ENCODE results near the gene NRXN3. TPM values are rescaled to one million over a fixed set of nuclear protein-coding genes. Genes with fewer than 3 reads are reported as not detected.

NRXN3 gene
- total and polyA plus RNA-seq, 2 donors (not counting 1 experiment from before 2014, with no cell fraction given) = 0.83 to 34.6 TPM

GRCh38 chr14:78561074-78561473 is 390.9 kb downstream of the NRXN3 start:
- H2AFZ ChIP-seq (ENCODE audit: low read length) = no peak overlapping the region
- H3K36me3 ChIP-seq (ENCODE audit: control insufficient read depth, insufficient read depth, low read length) = no peaks in the 10 kb centered on the region
- no peak overlapping the region for H3K4me3 ChIP-seq (replicated peaks in 1 of 4; ENCODE audit: control extremely low read depth in 1 of 4, insufficient read depth in 1 of 4, low read depth in 3 of 4, low read length in 4 of 4)
- no peaks in the 10 kb centered on the region for H3K4me1 ChIP-seq (ENCODE audit: control insufficient read depth, extremely low read depth, insufficient read depth, low read length)
- no peaks in the 10 kb centered on the region for H3K27me3 ChIP-seq (ENCODE audit: control insufficient read depth, insufficient read depth, low read length)
- no peak for DNase-seq (ENCODE audit: low read depth in 2 of 2)
- H3K9ac ChIP-seq (ENCODE audit: insufficient read depth, low read length) = no peak overlapping the region
- no peak overlapping the region for H3K4me2 ChIP-seq (ENCODE audit: extremely low read depth, insufficient read depth, low read length)
- no peaks in the 10 kb centered on the region for H3K79me2 ChIP-seq (ENCODE audit: control insufficient read depth, insufficient read depth, low read length)
- no peak overlapping the region for H3K27ac ChIP-seq (ENCODE audit: insufficient read depth, low read length)
- TF ChIP-seq EZH2 (IDR thresholded peaks at IDR 0.05; ENCODE audit: low read length, missing control alignments) (no peak), CTCF (conservative IDR thresholded peaks at IDR 0.05 in 1 of 2, IDR thresholded peaks at IDR 0.05 in 1 of 2; ENCODE audit: low read depth in 1 of 2, low read length in 2 of 2) (no peak)
- no peaks in the 10 kb centered on the region for H4K20me1 ChIP-seq (ENCODE audit: control insufficient read depth, extremely low read depth, insufficient read depth, low read length)
- no peaks in the 10 kb centered on the region for H3K9me3 ChIP-seq (ENCODE audit: control insufficient read depth, insufficient read depth, low read depth, low read length)

- Histone ChIP-seq H3K4me3 (replicated peaks in 1 of 4; ENCODE audit: control extremely low read depth in 1 of 4, insufficient read depth in 1 of 4, low read depth in 3 of 4, low read length in 4 of 4) (peak overlapping the region in 2 of 4 experiments; percentile 4 to 18), H3K36me3 (ENCODE audit: control insufficient read depth, insufficient read depth, low read length) (no peaks in the 10 kb centered on the region), H2AFZ (ENCODE audit: low read length) (peak overlapping the region; percentile 79), H3K4me2 (ENCODE audit: extremely low read depth, insufficient read depth, low read length) (no peak overlapping the region), H3K79me2 (ENCODE audit: control insufficient read depth, insufficient read depth, low read length) (no peaks in the 10 kb centered on the region), H3K9ac (ENCODE audit: insufficient read depth, low read length) (no peak overlapping the region), H3K27me3 (ENCODE audit: control insufficient read depth, insufficient read depth, low read length) (no peaks in the 10 kb centered on the region), H3K9me3 (ENCODE audit: control insufficient read depth, insufficient read depth, low read depth, low read length) (no peaks in the 10 kb centered on the region), H4K20me1 (ENCODE audit: control insufficient read depth, extremely low read depth, insufficient read depth, low read length) (no peaks in the 10 kb centered on the region), H3K4me1 (ENCODE audit: control insufficient read depth, extremely low read depth, insufficient read depth, low read length) (no peaks in the 10 kb centered on the region), H3K27ac (ENCODE audit: insufficient read depth, low read length) (no peak overlapping the region)
- peak; percentile 67 to 87 for TF ChIP-seq CTCF (conservative IDR thresholded peaks at IDR 0.05 in 1 of 2, IDR thresholded peaks at IDR 0.05 in 1 of 2; ENCODE audit: low read depth in 1 of 2, low read length in 2 of 2)
- no peak for TF ChIP-seq EZH2 (IDR thresholded peaks at IDR 0.05; ENCODE audit: low read length, missing control alignments)
- DNase-seq (ENCODE audit: low read depth in 2 of 2) = peak; percentile 48 to 57
These were observed 396.1 kb downstream of the NRXN3 start for GRCh38 chr14:78566026-78566858.

GRCh38 chr14:78566859-78567172 is 396.6 kb downstream of the NRXN3 start:
- H3K4me2 ChIP-seq (ENCODE audit: extremely low read depth, insufficient read depth, low read length) = no peak overlapping the region
- no peak overlapping the region for H2AFZ ChIP-seq (ENCODE audit: low read length)
- H3K27ac ChIP-seq (ENCODE audit: insufficient read depth, low read length) = no peak overlapping the region
- no peak overlapping the region for H3K4me3 ChIP-seq (replicated peaks in 1 of 4; ENCODE audit: control extremely low read depth in 1 of 4, insufficient read depth in 1 of 4, low read depth in 3 of 4, low read length in 4 of 4)
- DNase-seq (ENCODE audit: low read depth in 2 of 2) = no peak
- no peaks in the 10 kb centered on the region for H3K36me3 ChIP-seq (ENCODE audit: control insufficient read depth, insufficient read depth, low read length)
- H3K79me2 ChIP-seq (ENCODE audit: control insufficient read depth, insufficient read depth, low read length) = no peaks in the 10 kb centered on the region
- H3K4me1 ChIP-seq (ENCODE audit: control insufficient read depth, extremely low read depth, insufficient read depth, low read length) = no peaks in the 10 kb centered on the region
- no peaks in the 10 kb centered on the region for H3K27me3 ChIP-seq (ENCODE audit: control insufficient read depth, insufficient read depth, low read length)
- H4K20me1 ChIP-seq (ENCODE audit: control insufficient read depth, extremely low read depth, insufficient read depth, low read length) = no peaks in the 10 kb centered on the region
- H3K9ac ChIP-seq (ENCODE audit: insufficient read depth, low read length) = no peak overlapping the region
- no peaks in the 10 kb centered on the region for H3K9me3 ChIP-seq (ENCODE audit: control insufficient read depth, insufficient read depth, low read depth, low read length)
- TF ChIP-seq EZH2 (IDR thresholded peaks at IDR 0.05; ENCODE audit: low read length, missing control alignments) = no peak

Measured in fibroblast of lung (primary cell).